ENCODE measurements around the gene SCART1.
"Not testable (repeated sequence)": the region's sequence is repeated elsewhere in the genome, so short reads cannot be mapped to it uniquely, and the experiment has no call there.

Gene SCART1

DNA sequence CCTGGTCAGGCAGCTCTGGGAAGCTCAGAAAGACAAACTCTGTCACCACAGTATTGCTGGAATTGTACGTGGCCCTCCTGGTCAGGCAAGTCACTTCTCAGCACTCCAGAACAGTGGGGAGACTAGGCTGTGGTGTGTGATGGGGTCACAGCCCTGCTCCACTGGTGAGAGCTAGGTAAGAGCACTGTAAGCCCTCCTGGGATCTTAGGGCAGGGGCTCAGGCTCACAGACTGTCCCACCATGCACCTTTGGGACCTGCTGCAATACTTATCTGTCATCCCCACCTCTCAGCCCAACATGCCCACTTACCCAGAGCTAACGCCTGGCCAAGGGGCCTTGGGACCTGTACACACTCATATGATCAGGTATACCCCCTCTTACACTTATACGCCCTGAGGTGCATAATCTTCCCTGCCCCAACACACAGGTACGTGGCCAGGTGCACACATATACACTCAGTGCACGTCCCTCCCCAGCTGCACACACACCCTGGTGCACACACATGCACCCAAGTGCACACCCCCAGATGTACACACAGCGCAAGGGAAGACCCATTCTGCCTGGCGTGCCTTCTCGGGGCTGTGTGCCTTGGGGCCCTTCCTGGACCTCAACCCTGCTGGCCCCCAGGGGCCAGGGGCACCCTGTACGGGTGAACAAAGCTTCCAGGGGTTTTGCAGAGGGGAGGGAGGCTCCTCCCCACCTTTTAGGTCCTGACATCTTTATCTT is 21.7 kb upstream of the SCART1 start:
- not testable (repeated sequence) for DNase-seq (ENCODE audit: low read depth in 1 of 2, low spot score in 1 of 2)

DNA sequence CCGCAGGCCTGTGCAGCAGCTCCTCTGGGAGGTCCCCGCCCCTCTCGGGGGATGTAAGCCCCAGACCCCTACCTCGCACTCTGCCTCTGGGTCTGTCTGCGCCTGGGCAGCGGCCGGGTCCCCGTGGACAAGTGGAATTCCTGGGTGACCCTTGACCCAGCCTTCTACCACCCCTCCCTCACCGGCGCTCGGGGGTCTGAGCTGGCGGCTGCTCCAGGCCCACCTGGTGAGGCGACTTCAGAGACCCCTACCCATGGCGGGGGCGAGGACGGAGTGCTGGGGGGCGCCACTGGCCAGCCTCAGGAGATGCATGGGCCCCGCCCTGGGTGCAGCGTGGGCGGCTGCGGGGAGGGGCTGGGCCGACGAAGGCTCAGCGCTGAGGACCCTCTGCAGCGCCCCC is 21.0 kb upstream of the SCART1 start:
- not testable (repeated sequence) for DNase-seq (ENCODE audit: low read depth in 1 of 2, low spot score in 1 of 2)

DNA sequence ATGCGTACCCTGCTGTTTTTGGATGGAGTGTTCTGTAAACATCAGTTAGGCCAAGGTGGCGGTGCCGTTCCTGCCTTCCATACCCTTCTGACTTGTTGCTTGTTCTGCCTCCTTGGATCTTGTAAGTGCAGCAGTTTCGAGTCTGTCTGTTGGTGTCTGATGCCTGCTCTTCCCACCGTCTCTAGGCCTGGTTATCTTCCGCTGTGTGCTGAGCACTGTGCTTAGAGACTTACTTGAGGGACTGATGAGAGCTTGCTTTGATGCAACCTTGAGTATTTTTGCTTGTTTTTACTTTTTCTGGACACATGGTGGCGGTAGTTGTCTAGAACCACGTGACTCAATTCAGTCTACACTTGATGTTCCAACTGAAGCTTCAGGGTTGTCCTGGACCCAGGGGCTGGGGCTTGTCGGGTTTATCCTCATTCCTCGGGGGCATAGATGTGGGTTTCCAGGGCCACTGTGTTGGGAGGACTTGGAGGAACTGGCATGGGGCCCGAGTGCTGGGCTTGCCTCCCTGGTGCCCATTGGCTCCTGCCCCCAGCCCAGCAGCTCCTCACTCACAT is 15.0 kb upstream of the SCART1 start:
- DNase-seq (ENCODE audit: low read depth in 1 of 2, low spot score in 1 of 2) = no peak

DNA sequence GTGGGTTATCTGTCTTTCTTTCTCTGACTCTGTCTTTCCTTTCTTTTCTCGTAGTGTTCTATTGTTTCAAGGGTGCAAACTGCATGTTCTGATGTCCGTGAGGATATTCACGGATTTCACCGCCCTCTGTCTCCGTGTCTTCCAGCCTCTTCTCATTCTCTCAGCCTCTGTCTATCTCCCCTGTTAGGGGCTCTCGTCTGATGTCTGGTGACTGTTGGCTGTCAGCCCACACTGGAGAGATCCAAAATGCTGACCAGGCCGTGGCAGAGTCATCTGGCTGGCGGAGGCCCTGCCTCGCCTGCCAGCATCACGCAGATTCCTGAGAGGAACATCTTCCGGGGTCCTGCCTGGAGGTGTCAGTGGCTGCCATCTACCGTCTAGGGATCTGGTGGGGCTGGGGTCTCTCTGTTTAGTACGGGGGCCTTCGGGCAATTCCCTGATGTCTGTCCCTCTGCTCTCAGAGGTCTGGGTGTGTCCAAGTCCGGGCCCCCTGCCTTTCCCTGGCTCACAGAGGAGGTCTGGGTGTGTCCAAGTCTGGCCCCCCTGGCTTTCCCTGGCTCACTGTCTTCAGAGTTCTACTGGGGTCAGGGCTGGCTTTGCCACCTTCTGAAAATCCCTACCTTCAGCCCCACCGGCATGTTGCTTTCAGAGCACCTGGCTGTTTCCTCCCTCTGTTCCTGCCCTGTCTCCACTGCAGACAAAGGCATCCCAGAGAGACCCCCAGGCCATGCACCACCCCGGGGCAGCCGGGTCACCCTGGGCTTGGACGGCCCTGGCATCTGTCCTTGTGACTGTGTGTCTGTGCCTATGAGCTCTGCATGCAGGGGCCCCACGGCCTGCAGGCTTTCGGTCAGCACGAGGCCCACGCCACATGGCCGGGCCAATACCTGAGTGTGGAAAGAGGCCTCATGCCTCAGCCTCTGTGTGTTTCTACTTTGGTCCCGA is 14.0 kb upstream of the SCART1 start:
- DNase-seq (ENCODE audit: low read depth in 1 of 2, low spot score in 1 of 2) = no peak

DNA sequence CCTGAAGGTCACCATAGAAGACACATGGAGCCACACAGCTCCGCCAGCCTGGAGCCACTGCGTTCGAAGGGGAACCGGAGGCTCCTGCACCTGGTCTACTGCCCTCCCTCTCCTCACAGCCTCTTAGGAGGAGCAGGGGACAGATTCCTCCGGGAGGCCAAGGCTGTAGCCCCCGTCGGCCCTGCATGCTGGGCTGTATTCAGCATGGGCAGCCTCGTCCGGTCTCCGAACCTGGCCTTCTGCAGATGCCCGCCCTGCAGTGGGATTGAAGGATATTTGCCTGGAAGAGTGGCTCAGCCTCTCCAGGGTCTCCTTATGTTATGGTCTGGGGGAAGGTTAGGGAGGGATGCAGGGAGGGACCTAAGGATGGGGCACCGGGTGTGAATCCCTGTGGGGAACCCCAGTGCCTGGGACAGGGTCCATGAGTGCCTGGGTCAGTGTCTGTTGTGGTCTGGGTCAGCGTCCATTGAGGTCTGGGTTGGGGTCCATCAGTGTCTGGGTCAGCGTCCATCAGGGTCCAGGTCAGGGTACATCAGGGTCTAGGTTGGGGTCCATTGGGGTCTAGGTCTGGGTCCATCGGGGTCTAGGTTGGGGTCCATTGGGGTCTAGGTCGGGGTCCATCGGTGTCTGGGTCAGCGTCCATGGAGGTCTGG is 13.0 kb upstream of the SCART1 start:
- DNase-seq (ENCODE audit: low read depth in 1 of 2, low spot score in 1 of 2) = no peak

DNA sequence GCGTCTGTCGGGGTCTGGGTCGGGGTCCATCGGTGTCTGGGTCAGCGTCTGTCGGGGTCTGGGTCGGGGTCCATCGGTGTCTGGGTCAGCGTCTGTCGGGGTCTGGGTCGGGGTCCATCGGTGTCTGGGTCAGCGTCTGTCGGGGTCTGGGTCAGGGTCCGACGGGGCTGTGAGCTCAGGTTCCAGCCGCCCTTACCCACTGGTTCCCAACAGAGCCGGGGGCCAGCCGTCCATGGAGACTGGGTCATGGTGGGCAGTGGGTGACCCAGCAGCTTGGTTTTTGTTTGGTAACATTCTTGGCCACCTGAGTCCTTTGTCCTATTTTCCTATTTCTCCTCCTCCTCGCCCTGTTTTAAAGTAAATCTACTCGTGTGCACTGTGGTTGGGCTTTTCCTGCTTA is 12.4 kb upstream of the SCART1 start:
- not testable (repeated sequence) for DNase-seq (ENCODE audit: low read depth in 1 of 2, low spot score in 1 of 2)

DNA sequence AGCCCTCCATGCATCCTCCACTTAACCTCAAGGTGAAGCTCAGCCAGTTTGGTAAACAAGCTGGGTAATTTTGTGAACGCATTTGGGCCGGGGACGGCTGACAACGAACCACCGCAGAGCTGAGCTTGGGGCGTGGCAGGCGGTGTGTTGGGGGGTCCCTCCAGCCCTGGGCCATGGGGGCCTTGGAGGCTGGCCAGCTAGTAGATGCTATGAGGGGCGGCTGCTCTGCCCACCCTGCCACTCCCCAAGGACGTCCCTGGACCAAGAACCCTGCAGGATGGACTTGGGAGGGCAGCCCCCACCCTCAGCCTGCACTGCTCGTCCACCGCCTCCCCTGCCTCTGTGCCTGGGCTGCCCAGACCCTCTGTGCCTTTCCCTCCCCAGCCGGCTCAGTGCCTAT is 12.0 kb upstream of the SCART1 start:
- DNase-seq (ENCODE audit: low read depth in 1 of 2, low spot score in 1 of 2) = no peak

DNA sequence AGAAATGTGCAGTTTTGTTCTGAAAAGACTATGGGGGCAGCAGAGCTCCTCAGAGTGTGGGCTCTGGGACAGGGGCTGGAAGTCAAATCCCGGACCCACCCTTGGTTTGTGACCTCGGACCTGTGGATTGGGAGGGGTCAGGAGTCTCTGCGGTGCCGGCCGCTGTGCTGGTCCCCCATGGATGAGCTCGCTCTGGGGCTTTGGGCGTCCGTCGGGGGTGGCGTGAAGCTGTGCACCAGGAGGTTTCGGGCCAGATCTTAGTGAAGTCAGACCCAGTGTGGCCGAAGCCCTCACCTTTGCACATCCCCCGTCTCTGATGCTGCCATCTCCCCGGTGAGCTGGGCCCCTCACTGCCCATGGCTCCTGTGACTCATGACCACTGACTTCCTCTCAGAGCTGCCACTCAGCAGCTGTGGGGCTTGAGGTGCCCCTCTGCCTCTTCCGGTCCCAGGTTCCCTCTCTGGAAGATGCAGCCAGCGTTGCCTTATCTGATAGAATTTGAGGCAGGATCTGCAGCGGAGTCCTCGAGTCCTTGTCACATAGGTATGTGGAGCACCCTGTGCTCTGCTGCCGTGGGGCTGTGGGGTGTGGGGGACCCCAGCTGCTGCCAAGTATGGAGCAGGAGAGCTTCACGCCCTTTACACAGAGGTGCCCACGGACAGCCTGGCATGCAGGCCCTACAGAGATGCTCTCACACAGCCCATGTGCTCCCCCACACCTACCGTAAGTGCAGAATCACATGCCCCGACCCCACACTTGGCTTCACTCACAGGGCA is 11.4 kb upstream of the SCART1 start:
- DNase-seq (ENCODE audit: low read depth in 1 of 2, low spot score in 1 of 2) = no peak

DNA sequence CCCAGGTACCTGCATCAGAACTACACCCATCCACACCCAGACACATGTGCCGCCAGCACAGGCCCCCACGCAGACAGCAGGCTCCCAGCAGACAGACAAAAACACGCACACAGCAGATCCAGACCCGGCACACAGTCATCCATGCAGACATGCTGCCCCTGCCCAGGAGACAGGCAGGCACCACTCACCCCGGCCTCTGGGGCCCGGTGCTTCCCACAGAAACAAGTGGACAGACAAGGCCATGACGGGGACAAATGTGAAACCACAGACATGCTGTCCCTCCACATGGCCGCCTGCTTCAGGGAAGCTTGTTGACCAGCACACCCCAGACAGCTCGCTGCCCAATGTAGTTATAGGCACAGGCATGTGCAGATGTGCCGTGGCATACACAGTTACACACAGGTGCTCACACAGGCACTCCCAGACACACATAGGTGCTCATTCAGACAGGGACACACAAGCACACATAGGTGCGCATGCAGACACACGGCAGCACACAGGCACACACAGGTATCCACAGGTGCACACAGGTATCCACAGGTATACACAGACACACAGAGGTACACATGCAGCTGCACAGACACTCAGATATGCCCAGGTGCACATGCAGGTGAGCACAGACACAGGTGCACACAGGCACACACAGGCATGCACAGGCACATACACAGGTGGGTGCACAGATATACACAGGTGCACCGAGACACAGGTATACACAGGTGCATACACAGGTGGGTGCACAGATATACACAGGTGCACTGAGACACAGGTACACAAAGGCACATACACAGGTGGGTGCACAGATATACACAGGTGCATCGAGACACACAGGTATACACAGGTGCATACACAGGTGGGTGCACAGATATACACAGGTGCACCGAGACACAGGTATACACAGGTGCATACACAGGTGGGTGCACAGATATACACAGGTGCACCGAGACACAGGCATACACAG is 10.5 kb upstream of the SCART1 start:
- no peak for DNase-seq (ENCODE audit: low read depth in 1 of 2, low spot score in 1 of 2)

DNA sequence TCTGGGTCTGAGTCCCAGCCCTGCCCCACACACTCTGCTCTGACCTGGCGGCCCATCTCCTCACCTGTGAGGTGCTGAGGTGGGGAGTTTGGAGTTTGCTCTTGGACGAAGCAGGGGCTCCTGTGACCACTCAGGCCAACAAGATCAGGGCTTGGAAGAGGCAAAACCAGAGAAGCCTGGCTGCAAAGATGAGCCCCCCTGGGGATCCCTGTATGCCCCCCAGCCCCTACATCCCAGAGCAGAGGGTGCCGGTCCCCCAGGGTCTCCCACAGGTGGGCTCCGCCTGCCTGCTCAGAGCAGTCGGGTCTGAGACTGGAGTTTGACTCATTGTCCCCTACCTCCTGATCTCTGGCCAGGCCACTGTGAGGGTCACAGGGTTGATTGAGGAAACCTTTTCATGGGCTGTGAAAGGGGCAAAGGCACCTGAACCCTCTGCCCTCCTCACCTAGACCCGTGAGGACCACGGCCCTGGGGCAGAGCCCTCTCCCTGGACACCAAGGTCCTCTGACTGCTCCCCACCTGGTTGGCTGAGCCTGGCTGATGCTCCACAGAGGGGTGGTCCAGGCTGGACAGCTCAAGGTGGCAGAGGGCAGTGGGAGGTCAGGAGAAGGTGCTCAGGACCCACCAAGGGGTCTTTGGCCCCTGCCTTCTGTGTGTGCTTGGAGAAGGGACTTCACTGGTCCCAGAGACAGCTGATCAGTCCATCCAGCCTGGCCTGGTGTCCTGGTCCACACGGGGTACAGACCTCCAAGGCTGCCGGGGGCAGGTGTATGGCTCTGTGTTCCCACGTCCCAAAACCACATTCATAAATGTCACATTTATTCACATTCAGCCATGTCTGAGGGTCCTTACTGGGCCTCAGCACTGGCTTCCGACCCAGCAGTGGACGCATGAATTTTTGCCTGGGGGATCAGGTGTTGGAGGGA is 9.1 kb upstream of the SCART1 start:
- DNase-seq (ENCODE audit: low read depth in 1 of 2, low spot score in 1 of 2) = no peak

DNA sequence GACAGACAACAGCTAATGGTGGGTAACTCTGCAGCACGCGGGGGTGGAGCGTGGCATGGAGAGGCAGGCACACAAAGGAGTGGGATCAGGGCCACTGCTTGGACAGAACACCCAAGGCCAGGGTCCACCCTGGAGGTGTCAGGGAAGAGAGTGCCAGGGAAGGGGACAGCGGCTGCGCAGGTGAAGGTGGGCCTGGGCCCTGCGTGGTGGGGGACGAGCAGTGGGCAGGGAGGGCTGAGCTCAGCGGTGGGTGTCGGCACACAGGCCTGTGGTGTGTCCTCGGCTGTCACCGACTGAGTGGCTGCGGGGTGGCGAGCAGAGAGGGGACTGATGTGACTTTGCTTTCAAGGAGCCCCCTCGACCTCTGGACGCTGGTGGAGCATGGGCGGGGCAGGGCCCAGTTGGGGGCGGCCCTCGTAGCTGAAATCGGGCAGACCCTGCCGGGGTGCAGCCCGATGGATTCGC is 8.4 kb upstream of the SCART1 start:
- DNase-seq (ENCODE audit: low read depth in 1 of 2, low spot score in 1 of 2) = no peak

DNA sequence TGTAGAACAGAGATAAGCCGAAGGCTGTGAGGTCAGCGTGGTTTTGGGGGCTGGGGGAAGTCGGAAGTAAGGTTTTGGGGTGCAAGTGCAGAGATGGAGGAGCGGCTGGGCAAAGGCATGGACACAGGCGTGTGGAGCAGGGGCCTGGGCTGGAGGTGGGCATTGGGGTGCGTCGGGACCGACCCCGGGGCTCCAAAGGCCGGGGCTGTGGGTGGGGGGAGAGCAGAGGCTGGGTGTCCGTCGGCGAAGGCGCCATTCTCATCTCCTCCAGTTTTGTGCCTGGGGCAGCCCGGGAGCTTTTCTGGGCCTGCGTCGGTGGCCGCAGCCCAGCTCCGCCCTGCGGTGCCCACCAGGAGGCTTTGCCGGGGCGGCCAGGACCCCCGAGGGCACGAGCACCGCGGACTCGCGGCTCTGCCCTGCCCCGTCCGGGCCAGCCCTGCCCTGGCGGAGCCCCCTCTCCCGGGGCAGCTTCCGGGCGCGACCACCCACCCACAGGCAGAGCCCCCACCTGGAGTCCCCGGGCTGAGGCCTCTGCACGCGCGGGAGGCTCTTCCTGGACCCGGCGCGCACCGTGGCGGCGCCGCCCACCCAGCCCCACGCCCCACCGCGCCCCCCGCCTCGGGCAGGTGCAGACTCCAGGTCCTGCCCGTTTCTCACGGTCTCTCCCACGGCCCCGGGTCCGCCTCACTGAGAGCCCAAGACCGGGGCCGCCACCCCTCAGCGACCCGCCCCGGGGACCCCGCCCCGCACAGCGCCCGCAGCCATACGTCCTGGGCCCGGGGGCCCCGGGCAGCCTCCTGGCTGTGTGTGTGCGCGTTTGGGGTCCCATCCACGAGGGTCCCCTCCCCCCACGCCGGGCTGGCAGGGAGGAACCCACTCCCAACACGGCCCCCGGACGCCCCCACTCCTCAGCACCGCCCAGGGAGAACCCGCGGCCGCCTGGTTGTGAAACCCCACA is 7.7 kb upstream of the SCART1 start:
- no peak for DNase-seq (ENCODE audit: low read depth in 1 of 2, low spot score in 1 of 2)

DNA sequence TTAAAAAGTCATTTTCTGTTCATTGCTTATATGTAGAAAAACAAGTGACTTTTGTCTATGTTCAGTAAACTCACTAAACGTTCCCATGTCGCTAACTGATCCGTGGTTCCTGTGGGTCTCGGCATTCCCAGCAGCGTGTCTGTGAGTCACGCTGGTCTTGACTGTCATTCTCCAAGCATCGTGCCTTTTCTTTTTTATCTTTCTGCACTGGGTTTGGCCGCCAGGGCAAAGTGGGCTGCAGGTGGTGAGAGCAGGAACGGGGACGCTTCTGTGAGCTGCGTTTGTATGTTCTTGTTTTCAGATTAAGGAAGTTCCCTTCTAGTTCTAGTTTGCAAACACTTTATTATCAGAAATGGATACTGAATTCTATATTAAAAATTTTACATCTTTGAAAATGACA is 6.8 kb upstream of the SCART1 start:
- DNase-seq (ENCODE audit: low read depth in 1 of 2, low spot score in 1 of 2) = no peak

DNA sequence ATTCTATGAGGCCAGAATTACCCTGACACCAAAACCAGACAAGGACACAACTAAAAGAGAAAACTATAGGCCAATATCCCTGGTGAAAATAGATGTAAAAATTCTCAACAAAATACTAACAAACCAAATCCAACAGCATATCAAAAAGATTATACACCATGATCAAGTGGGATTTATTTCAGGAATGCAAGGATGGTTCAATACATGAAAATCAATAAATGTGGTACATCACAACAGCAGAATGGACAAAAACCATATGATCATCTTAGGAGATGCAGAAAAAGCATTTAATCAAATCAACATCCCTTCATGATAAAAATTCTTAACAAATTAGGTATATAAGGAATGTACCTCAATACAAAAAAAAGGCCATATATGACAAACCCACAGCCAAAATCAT is 5.6 kb upstream of the SCART1 start:
- DNase-seq (ENCODE audit: low read depth in 1 of 2, low spot score in 1 of 2) = no peak

DNA sequence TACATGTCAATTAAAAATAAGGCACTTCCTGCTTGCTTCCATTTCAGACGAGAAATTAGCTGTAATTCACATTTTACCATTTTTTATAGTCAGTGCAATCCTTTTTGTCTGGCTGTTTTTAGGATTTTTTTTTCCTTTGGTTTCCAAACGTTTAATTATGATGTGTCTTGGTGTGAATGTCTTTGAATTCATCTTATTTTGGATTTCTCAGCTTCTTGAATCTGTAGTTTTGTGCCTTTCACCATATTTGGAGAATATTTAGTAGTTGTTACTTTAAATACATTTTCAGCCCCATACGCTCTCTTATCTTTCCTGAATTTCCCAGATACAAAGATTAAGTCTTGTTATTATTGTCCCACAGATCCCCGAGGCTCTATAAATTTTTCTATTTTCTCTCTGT is 2.4 kb upstream of the SCART1 start:
- no peak for DNase-seq (ENCODE audit: low read depth in 1 of 2, low spot score in 1 of 2)

DNA sequence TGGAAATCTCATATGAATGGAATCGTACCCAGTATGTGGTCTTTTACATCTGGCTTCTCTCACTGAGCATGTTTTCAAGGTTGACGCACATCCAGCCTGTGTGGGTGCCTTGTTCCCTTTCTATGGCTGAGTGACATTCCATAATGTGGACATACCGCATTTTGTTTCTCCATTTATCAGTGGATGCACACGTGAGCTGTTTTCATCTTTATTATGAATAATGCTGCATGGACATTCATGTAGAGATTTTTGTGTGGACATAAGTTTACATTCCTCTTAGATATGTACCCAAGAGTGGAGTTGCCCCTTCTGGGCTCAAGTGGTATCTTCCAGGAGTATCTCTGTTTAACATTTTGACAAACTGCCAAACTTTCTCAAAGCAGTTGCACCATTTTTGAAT is 1.3 kb upstream of the SCART1 start:
- no peak for DNase-seq (ENCODE audit: low read depth in 1 of 2, low spot score in 1 of 2)

DNA sequence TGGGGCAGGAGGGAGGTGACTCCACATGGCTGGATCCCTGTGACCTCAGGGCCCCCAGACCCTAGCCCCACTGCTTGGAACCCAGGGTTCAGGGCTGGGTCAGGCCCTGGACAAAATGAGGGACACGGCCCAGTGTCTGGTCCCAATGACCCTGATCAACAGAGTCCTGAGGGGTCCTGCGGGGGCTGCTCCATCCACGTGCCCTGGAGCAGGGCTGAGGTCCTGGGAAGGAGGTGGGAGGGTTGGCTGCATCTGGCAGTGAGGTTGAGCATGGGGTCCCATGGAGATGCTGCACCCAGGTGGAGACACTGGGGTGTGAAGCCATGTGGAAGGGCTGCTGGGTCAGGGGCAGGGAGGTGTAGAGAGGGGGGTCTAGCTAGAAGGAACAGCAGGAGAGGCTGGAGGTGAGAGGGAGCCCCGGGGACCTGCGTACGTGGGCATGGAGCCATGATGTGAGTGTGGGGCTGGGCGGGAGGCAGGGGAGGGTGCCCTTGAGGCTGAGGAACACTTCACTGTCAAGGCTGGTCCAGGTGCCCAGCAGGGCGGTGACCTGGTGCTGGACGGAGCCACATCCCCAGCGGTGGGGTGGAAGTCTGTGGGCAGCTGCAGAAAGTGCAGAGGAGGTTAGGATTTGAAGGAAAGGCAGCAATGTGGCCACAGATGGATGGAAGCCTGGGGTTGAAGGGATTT is 604 bp downstream of the SCART1 start:
- DNase-seq (ENCODE audit: low read depth in 1 of 2, low spot score in 1 of 2) = no peak
